Activated T-cell treated with anti-CD3 and anti-CD28 coated beads for 1 hour (primary cell): ENCODE data around the gene SCARB2.
A peak's percentile ranks its signal among the peaks of the same experiment; 100 is the strongest.

Experiments
- DNase-seq: peaks from one replicate; pipeline ENCODE4 v3.0.0-alpha.2; 2020; ENCODE audit warnings: low read depth

The SCARB2 gene

DNA sequence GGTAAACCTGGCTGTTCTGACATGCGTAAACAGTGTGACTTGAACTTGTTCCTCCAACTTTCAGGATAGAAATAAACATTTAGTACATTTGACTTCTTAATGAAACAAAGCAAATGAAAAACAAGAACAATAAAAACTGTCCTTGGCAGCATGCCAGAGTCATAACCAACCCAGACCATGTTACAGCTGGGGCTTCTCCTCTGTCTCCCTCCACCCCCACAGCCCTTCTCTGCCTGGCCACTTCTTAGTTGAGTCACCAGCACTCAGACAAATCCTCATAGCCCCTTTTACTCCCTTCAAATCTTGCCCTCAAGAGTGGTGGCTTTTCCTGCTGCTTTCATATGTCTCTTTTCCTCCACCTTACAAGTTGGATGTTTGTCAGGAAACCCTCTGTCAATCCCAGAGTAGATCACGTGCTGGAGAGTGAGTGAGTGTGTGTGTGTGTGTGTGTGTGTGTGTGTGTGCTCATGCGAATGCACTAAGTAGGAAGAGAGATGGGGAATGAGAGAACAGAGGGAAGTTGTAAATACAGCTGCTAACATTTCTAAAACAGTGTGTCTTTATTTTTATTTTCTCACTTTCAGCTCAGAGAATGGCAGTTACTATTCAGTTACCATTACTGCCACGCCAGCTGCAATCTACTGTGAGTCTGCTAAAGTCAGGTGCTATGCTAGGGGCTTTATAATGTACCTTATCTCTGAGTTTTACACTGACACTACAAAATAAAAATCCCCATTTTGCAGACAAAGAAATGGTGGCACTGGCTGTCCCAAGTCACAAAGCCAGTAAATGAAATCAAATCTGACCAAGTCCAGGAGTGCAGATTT lies 15.0 kb downstream of the SCARB2 start:
- DNase-seq = no peak

DNA sequence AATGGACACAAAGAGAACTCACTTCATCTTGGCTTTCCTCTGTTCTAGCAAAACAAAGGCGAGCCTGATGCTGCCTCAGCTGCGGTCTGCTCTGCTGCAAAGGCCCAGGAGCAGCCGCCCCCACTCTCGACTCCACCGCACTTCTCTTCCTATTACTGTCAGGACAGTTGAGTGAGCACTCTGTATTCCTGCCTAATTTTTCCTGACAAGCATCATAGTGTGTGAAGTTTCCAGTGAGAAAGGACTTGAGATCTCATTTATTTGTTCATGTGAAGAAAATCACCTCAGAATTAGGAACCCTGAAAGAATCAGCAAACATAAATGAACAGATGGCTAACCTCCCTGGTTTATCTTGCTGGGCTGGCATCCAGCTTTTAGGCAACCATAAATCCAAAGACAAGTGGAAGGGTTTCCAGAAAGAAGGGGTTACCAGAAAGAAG lies 15.6 kb downstream of the SCARB2 start:
- no peak for DNase-seq

DNA sequence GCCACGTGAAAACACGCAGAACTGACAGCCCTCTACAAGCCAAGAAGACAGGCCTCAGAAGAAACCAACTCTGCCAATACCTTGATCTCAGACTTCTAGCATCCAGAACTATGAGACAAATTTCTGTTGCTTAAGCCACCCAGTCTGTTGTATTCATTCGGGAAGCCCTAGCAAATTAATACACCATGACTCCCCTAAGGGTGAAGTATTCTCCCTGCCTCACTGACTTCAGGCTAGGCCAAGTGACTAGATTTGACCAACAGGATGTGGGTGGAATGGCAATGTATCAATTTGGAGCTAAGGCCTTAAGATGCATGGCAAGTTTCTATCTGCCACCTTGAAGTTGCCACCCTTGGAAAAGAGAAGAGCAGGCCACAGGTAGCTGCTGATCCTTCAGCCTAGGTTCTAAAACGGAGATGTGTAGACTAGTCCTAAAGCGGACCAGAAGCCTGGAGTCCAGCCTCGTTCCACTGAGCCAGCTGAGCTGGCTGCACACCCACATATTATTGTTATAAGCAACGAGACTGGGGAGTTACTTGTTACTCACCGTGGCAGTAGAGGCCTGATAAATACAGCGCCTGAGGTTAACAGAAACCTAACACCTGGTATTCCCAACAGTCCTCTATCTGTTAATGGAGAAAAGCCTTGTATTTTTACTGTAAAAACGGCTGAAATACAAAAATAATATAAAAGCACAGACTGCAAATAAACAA lies 16.4 kb downstream of the SCARB2 start:
- DNase-seq = no peak

DNA sequence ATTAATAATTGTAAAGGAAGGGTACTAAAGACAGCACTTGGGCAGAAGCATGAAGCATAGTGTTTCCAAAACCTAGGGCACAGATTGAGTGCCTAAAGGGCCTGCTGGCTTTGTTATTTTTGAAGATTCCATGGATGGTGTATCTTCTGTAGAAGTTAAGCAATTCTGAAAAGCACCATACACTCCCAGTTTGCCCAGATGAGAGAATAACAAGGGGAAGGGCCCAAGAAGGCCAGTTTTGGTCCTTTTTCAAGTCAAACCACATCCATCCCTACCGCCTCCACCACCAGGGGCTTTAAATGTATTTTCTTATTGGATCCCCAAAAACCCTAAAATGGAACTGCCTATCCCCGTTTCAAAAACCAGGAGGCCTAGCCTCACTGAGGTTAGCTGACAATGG lies 17.2 kb downstream of the SCARB2 start:
- DNase-seq = no peak

DNA sequence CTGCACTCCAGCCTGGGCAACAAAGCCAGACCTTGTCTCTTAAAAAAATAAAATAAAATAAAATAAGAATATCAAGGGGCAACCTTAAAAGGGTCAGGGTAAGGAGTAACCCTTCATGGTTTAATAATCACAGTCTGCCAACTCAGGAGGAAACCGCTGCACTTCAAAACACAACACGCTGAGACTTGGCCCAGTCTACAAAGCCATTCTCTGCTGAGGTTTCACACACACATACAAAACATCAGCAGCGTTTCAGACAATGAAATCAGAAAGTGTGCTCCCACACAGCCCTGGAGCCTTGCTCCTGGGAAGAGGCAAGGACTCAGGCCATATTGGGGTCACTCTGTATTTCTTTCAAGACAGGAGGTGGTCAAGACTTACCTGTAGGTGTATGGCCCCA lies 18.3 kb downstream of the SCARB2 start:
- DNase-seq = no peak

DNA sequence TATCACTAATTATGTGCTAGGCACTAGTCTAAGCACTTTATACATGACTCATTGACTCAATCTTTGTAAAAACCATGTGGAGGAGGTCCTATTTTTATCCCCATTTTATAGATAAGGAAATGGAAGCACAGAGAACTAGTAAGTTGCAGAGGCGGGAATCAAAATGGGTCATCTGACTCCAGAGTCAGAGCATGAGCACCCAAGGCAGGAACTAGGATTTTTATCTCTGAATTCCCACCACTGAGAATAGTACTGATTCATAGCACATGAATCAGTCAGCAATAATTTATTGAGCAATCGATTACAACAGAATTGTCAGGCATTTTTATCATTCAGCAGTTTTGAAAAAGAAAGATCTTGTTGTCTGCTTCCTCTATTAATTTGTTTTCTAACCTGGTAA lies 19.3 kb downstream of the SCARB2 start:
- no peak for DNase-seq

DNA sequence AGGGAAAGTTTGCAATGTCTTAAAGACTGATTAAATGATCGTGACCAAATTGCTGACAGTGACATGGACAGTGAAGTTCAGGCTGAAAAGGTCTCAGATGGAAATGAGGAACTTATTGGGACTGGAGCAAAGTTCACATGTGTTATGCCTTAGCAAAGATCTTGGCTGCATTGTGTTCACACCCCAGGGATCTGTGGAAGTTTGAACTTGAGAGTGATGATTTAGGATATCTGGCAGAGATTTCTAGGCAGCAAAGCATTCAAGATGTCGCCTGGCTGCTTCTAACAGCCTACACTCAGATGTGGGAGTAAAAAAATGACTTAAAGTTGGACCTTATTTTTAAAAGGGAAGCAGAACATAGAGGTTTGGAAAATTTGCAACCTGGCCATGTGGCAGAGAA lies 21.4 kb downstream of the SCARB2 start:
- DNase-seq = no peak

DNA sequence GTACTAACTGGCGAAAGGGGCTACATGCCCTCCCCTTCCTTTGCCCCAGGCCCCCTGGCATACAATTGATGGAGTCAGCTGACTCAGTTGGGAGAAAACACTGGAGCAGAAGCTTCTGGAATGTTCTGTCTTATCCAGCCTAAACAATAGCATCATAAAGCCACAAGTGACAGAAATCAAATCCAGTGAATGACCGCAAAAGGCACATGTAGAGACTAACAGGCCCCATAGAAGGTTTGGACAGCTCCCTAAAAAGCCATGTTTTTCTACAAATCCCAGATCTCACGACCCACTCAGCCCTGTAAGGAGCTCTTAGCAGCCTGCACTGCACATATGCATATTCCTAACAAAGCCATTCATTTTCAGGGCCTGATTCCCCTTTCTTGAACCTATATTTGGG lies 25.1 kb downstream of the SCARB2 start:
- no peak for DNase-seq

DNA sequence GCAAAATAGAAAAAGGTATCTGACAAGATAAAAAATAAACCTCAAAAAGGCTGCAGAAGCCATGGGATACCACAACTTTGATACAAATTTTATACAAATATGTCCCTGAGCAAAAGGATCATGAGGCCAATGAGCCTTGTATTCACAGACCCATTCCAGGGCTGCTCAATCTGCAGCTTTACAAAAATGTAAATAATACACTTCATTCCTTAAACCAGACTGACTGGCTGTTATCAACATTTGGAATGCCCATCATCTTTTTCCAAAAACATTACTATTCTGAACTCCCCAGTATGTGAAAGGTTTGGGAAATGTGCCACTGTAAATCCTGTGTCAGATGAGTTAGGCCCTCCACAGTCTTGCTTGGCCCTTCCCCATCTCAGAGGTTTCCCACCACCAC lies 25.5 kb downstream of the SCARB2 start:
- no peak for DNase-seq

DNA sequence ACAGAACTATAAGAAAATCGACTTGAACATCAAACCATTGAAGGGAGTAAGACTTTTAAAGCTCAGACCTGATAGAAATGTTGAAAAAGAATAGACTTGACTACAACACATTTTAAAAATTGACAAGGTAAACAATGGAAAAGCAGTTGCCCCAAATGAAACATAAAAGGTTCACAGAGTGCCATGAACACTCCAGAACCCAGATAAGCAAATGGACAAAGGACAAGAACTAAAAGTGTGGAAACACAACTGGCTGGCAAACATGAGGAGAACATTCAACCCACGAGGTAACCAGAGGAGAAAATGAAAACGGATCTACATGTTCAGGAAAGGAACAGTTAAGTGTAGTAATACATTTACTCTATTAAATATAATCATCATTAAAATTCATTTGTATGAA lies 26.5 kb downstream of the SCARB2 start:
- DNase-seq = no peak

DNA sequence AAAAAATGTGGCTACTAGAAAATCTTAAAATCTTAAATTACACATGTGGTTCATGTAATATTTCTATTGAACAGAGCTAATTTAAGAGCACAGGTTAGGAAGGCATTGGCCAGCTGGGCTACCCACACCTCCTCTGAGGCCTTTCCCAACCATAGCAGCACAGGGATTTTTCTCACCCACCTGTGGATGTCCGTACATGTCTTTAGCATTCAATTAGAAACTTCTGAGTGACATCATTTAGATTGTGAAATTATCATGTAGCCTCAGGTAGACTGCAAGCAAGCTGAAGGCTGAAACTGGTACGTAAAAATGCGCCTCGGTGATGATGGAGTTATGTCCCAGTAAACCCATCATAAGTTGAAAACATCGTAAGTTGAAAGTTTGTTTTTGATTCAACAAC lies 31.2 kb downstream of the SCARB2 start:
- no peak for DNase-seq

DNA sequence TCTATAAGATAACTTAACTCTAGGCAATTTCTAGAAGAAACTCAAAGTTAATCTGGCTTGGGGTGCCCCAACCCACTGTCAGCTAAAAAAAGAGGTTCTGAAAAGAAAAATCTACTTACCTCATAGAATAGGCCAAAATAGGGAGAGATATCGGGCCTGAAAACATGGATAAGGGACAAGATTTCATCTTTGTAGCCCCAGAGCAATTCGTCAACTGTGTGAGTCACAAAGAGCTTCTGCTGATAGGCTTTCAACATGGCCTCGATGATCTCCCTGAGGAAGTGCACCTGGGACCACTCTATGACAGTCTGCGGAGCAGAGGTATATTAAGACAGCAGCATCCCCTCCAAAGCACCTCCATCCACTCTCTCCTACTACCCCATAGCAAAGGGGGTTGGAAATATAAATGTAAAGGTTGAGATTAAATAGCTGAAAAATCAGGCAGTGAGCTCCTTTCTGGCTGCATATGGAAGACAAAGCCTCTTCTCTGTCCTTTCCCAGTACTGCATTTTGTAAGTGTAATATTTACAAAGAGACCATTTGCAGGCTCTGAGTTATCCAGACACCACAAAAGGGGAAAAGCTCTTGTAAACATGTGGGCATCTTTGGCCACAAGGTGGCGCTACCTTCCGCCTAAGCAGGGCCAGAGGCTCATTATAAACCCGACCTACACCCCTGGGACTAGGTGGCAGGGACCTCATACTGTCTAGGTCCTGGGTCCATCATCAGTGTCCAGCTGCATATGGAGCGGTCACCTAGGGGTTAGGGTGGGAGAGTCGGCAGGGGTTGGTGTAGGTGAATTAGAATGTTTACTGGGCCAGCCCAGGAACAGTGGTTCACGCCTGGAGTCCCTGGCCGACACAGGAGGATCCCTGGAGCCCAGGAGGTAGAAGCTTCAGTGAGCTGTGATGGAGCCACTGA lies 34.0 kb downstream of the SCARB2 start:
- DNase-seq = peak; percentile 83

DNA sequence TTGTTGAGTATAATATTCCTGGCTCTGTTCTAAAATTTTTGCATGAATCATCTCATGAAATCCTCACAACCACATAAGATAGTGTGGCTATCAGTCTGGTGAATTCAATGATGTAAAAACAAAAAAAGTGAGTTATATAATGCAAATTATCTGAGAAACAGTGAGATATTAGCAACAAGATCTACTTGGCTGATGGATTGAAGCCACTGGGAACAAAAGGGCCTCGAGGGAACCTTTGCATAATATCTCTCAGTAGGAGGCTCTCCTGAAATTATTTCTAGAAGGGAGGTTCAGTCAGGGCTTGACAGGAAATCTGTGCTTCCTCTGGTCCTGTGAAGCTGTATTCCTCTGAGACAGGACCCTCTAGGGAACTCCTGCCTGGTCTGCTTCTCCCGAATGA lies 35.3 kb downstream of the SCARB2 start:
- DNase-seq = no peak

DNA sequence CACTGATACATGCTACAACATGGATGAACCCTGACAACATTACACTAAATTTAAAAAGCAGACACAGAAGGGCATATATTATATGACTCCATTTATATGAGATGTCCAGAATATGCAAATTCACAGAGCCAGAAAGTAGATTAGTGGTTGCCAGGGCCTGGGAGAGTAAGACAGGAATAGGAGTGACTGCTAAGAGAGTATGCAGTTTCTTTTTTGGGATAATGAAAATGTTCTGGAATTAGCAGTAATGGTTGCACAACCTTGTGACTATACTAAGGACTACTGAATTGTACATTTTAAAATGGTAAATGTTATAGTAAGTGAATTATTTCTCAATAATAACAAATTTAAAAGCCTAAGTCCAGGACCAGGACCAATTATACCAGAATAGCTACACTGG lies 35.9 kb downstream of the SCARB2 start:
- DNase-seq = no peak

DNA sequence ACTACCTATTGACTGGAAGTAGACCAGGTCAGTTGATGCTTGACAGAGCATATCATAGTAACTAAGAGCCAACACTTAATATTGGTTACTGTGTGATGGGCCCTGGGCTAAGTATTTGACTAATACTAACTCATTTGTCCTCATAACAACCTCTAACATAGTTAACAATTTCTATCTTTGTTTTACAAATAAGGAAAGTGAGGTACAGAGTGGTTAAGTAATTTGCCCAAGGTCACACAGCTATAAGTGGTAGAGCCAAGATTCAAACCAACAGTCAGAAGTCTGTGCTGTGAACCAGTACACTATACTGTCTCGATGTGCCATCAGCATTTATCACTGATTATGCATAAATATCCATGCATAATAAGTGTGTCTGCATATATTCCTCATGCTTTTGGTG lies 38.3 kb downstream of the SCARB2 start:
- no peak for DNase-seq

DNA sequence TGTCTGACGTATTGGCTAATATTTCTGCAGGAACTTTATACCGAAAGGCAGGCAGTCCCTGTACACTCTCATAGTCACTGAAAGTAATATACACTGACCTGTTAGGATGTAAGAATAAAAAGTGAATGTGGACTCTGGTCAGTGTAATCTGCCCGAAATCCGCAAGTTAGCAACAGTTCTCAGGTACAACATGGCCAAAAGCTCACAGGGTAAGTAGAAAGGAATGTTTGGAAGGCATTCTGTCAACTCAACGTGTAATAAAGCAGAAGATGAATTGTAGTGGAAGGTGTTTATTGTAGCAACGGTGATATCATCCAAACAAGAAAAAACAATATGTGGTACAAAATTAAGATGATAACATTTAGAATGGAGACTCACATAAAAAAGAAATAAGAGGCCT lies 39.4 kb downstream of the SCARB2 start:
- no peak for DNase-seq

DNA sequence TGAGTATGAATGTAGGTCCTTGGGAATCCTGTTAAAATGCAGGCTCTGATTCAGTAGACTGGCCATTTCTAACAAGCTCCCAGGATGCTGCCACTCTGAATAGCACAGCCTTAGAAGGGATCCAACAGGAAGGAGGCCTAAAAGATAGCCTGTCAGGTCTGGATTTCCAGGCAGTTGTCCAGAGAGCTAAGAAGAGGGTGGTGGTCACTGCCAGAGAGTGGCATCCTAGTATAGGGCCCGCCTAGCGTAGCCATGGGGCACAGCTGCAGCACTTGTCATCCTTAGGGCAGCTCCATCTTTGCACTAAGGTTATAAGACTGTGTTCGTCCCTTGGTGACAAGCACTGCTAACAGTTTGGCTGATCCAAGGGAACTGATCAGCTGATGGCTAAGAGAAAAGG lies 44.9 kb downstream of the SCARB2 start:
- no peak for DNase-seq

DNA sequence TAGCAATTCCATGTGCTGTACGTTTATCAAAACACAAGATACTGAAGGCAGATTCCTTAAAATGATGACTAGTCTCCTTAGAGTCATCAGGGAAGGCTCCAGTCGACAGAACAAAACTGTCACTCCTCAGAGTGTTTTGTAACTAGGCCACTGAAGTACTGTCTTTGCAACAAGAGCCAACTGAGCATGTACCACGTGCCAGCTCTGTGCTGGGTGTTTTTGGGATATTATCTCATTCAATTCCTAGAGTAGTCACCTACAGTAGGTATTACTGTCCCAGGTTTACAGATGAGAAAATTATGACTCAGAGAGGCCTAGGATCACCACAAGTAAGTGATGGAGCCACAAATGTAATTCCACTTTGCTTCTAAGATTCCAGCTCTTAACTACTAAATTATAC lies 47.1 kb downstream of the SCARB2 start:
- no peak for DNase-seq

DNA sequence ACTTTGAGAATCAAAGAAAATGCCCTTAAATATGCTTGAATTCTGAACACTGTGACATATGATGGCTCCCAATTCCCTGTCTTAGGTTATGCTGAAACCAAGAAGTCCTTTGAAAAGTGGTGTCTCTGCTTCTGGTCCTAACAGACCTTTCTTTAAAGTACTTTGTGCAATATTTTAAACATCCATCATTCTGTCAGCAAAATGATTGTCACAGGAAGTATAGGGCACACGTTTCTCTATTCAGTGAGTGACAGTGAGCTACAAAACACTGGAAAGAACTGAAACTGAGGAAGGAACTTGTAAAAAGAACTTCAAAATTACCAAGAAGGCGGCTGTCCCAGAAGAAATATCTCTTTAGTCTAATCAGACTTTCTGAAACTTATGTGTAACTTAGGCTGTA lies 53.3 kb downstream of the SCARB2 start:
- no peak for DNase-seq

DNA sequence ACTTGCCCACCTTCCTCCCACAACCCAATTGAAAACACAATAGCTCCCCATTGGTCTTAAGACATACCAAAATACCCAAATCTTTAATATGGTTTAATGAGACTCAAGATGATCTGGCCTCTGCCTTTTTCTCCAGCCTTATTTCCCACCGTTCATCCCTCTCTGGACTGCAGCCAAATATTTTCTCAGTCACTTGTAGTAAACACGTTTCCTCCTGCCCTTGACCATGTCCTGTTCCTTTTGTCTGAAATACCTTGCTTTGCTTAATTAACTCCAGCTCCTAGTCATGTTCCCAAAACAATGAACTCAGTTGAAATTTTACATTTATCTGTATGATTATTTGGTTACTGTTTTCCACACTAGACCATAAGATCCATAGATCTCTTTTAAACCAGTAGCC lies 57.0 kb downstream of the SCARB2 start:
- no peak for DNase-seq

DNA sequence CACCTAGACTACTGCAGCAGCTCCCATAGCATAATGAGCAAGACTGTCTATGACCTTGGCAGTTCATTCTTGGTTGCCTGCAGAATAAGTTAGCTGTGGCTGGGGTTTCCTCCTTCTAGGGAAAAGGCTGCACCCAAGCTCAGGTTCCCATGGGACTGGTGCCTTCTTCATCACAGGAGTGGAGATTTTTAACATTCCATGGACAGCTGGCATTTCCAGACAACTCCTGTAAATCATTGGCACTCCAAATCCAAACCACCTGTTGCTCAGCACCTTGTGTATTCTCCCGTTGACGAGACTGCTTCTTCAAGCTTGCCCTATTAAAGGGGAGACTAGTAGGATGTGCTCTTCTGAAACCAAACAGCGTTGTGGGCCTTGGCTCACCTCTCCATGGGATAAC lies 57.6 kb downstream of the SCARB2 start:
- no peak for DNase-seq

DNA sequence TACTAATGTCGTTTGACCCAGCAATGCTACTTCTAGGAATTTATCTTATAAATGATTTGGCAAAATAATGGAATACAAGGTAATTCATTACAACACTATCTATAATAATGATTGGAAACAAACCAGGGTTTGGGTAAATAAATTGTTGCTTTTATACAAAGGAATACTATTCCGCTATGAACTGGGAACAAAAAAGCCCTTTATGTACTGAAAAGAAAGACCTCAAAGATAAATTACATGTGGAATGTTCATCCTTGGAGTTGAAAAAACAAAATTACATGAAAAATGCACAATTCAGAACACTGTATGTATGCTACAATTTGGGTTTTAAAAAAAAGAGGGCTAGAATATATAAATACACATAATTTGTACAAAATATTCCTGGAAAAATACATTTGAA lies 60.3 kb downstream of the SCARB2 start:
- no peak for DNase-seq
